SK-N-SH treated with all-trans-retinoic acid at 6 μM for 48 hours (cell line): ENCODE data around the gene KRTDAP.

Experiments
- ARNTL ChIP-seq: fragments of 450-650 bp; formaldehyde crosslinking; IDR thresholded peaks from 2 replicates; pipeline ENCODE4 v1.5.0; 2020; ENCODE audit warnings: low read depth, mild to moderate bottlenecking, moderate library complexity, borderline replicate concordance
- CREB5 ChIP-seq: fragments of 250-450 bp; sonication (Bioruptor Pico); IDR thresholded peaks from 2 replicates; pipeline ENCODE4 v1.5.1; 2020; ENCODE audit warnings: low read depth, mild to moderate bottlenecking, moderate library complexity
- CSDC2 ChIP-seq: fragments of 250-450 bp; sonication (Bioruptor Pico); IDR thresholded peaks from 2 replicates; pipeline ENCODE4 v1.5.0; 2020; ENCODE audit warnings: mild to moderate bottlenecking, moderate library complexity
- ESRRG ChIP-seq: fragments of 250-450 bp; sonication (Bioruptor Pico); IDR thresholded peaks from 2 replicates; pipeline ENCODE4 v1.6.1; 2021; ENCODE audit warnings: mild to moderate bottlenecking
- GLIS3 ChIP-seq: fragments of 250-450 bp; sonication (Bioruptor Pico); IDR thresholded peaks from 2 replicates; pipeline ENCODE4 v1.5.0; 2020; ENCODE audit warnings: mild to moderate bottlenecking, moderate library complexity
- ISL1 ChIP-seq: fragments of 250-450 bp; sonication (Bioruptor Pico); IDR thresholded peaks from 2 replicates; pipeline ENCODE4 v2.1.2; 2022; ENCODE audit warnings: mild to moderate bottlenecking, moderate library complexity
- RARB ChIP-seq: fragments of 250-450 bp; sonication (Bioruptor Pico); IDR thresholded peaks from 2 replicates; pipeline ENCODE4 v1.8.0; 2021; ENCODE audit warnings: mild to moderate bottlenecking, moderate library complexity
- TSHZ2 ChIP-seq: fragments of 250-450 bp; sonication (Bioruptor Pico); IDR thresholded peaks from 2 replicates; pipeline ENCODE4 v1.5.0; 2020; ENCODE audit warnings: mild to moderate bottlenecking, moderate library complexity
- ZNF70 ChIP-seq: fragments of 450-650 bp; formaldehyde crosslinking; IDR thresholded peaks from 2 replicates; pipeline ENCODE4 v1.5.0; 2020; ENCODE audit warnings: mild to moderate bottlenecking, moderate library complexity
- TF ChIP-seq, protein P1 (sequence below): fragments of 250-450 bp; sonication (Bioruptor Pico); IDR thresholded peaks from 2 replicates; pipeline ENCODE4 v1.5.1; 2021; ENCODE audit warnings: mild to moderate bottlenecking, moderate library complexity

DNA sequence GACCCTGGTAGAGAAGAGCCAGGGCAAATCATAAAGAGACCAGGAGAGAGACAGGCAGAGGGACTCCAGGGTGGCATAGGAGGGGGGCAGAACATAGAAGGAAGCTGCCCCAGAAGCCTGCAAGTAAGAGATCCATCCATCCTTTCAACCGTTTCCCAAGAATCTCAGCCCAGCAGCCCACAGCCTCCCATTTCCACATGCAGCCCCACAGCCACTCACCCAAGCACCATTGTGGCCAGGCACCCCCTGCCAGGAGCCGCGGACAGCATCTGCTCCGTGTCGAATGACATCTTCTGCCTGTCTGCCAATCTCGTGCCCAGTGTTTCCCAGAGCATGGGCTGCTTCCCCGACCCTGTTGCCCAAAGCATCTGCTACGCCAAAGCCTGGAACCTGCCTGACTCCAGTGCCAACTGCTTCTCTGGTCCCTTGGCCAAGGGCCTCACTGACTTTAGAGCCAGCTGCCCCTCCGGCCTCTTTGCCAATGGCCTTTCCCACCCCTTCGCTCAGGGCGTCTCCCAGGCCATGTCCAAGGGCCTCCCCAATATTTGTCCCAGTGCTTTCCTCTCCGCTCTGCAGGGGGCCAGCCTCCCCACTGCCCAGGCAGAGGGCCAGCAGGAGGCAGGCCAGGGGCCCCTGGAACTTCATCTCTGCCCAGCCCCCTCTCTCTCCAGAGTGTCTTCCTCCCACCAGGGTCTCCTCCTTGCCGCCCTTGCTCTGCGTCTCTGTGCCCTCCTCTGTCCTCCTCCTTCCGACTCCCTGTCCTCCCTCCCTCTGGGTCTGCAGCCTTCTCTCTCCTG, 22.8 kb upstream of the KRTDAP start:
- TF ChIP-seq CREB5 (CRISPR knock-in tag): no peak
- TF ChIP-seq RARB (CRISPR knock-in tag): no peak
- no peak for TF ChIP-seq CSDC2 (CRISPR knock-in tag)
- TF ChIP-seq GLIS3 (CRISPR knock-in tag): no peak
- TF ChIP-seq ZNF70 (CRISPR knock-in tag): no peak
- TF ChIP-seq, protein P1, sequence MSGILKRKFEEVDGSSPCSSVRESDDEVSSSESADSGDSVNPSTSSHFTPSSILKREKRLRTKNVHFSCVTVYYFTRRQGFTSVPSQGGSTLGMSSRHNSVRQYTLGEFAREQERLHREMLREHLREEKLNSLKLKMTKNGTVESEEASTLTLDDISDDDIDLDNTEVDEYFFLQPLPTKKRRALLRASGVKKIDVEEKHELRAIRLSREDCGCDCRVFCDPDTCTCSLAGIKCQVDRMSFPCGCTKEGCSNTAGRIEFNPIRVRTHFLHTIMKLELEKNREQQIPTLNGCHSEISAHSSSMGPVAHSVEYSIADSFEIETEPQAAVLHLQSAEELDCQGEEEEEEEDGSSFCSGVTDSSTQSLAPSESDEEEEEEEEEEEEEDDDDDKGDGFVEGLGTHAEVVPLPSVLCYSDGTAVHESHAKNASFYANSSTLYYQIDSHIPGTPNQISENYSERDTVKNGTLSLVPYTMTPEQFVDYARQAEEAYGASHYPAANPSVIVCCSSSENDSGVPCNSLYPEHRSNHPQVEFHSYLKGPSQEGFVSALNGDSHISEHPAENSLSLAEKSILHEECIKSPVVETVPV (CRISPR knock-in tag): no peak
- no peak for TF ChIP-seq ISL1 (CRISPR knock-in tag)
- TF ChIP-seq ARNTL (CRISPR knock-in tag): no peak
- TF ChIP-seq ESRRG: no peak
- TF ChIP-seq TSHZ2 (CRISPR knock-in tag): no peak
